Measurements from ENCODE around the gene SEC31A.
"Not testable (repeated sequence)": the region's sequence is repeated elsewhere in the genome, so short reads cannot be mapped to it uniquely, and the experiment has no call there.

SEC31A gene

GRCh38 chr4:82886147-82886942, 4.6 kb downstream of the SEC31A start:
- H3K4me2 ChIP-seq = peak overlapping the region in 3 of 11 experiments; percentile 7 to 47 (median 46); a peak in 4 of 22 replicates
- H3K27ac ChIP-seq = no peak overlapping the region
- peaks cover 21 to 57% (median 36%) of the 10 kb centered on the region in 11 experiments for H3K36me3 ChIP-seq
- 0 out of 22 replicates have a peak, but pooled peaks cover 0 to 4% (median 0%) of the 10 kb centered on the region in 11 experiments for H3K9me3 ChIP-seq (replicated peaks in 1 of 11)
- H3K9ac ChIP-seq = peak overlapping the region in 1 of 11 experiments; percentile 24; a peak in 1 of 22 replicates
- H3K4me3 ChIP-seq = no peak overlapping the region
- no peak for TF ChIP-seq Cebpa-rat (IDR thresholded peaks at IDR 0.05)
- H3K4me1 ChIP-seq = peaks cover 11 to 38% (median 15%) of the 10 kb centered on the region in 10 experiments; a peak in 18 of 20 replicates
- H3K27me3 ChIP-seq = no peaks in the 10 kb centered on the region
- H4K20me1 ChIP-seq = peaks cover 11 to 93% (median 79%) of the 10 kb centered on the region in 11 experiments; a peak in 18 of 22 replicates

- Histone ChIP-seq H3K4me2 (peak overlapping the region in 3 of 11 experiments; percentile 7 to 47 (median 46); a peak in 3 of 22 replicates), H3K9me3 (replicated peaks in 1 of 11) (0 out of 22 replicates have a peak, but pooled peaks cover 0 to 4% (median 0%) of the 10 kb centered on the region in 11 experiments), H3K27ac (no peak overlapping the region), H3K36me3 (peaks cover 30 to 66% (median 45%) of the 10 kb centered on the region in 11 experiments), H3K9ac (no peak overlapping the region), H3K27me3 (no peaks in the 10 kb centered on the region), H4K20me1 (peaks cover 11 to 100% (median 89%) of the 10 kb centered on the region in 11 experiments; a peak in 18 of 22 replicates), H3K4me3 (no peak overlapping the region), H3K4me1 (peaks cover 11 to 42% (median 18%) of the 10 kb centered on the region in 10 experiments; a peak in 18 of 20 replicates)
- TF ChIP-seq Cebpa-rat (IDR thresholded peaks at IDR 0.05) = no peak
Observed at GRCh38 chr4:82885410-82885809, 5.5 kb downstream of the SEC31A start.

- no peak overlapping the region for H3K4me3 ChIP-seq
- peak overlapping the region in 2 of 11 experiments; percentile 10 to 16; a peak in 1 of 22 replicates for H3K27ac ChIP-seq
- no peak overlapping the region for H3K9ac ChIP-seq
- H4K20me1 ChIP-seq = peaks cover 0 to 6% (median 0%) of the 10 kb centered on the region in 11 experiments; a peak in 6 of 22 replicates
- H3K9me3 ChIP-seq (replicated peaks in 1 of 11) = peaks cover 0 to 15% (median 0%) of the 10 kb centered on the region in 11 experiments; a peak in 5 of 22 replicates
- no peaks in the 10 kb centered on the region for H3K27me3 ChIP-seq
- H3K36me3 ChIP-seq = peaks cover 91 to 100% (median 99%) of the 10 kb centered on the region in 11 experiments
- TF ChIP-seq Cebpa-rat (IDR thresholded peaks at IDR 0.05) = no peak
- no peak overlapping the region for H3K4me2 ChIP-seq
- peaks cover 6 to 37% (median 25%) of the 10 kb centered on the region in 10 experiments; a peak in 19 of 20 replicates for H3K4me1 ChIP-seq
Observed at GRCh38 chr4:82868572-82868971, 22.4 kb downstream of the SEC31A start.

GRCh38 chr4:82866706-82867385, 24.1 kb downstream of the SEC31A start:
- no peak overlapping the region for H3K4me3 ChIP-seq
- H3K4me1 ChIP-seq = peaks cover 6 to 37% (median 25%) of the 10 kb centered on the region in 10 experiments; a peak in 19 of 20 replicates
- no peaks in the 10 kb centered on the region for H3K27me3 ChIP-seq
- H3K36me3 ChIP-seq = peaks cover 90 to 100% (median 99%) of the 10 kb centered on the region in 11 experiments
- no peak for TF ChIP-seq Cebpa-rat (IDR thresholded peaks at IDR 0.05)
- peak overlapping the region in 4 of 11 experiments; percentile 64 to 82 (median 72); a peak in 5 of 22 replicates for H3K4me2 ChIP-seq
- peak overlapping the region in 1 of 11 experiments; percentile 57; a peak in 3 of 22 replicates for H3K9ac ChIP-seq
- peaks cover 0 to 6% (median 0%) of the 10 kb centered on the region in 11 experiments; a peak in 2 of 22 replicates for H4K20me1 ChIP-seq
- H3K27ac ChIP-seq = peak overlapping the region; percentile 15 to 87 (median 83); a peak in 19 of 22 replicates
- peaks cover 0 to 15% (median 0%) of the 10 kb centered on the region in 11 experiments; a peak in 5 of 22 replicates for H3K9me3 ChIP-seq (replicated peaks in 1 of 11)

- H3K9me3 ChIP-seq (replicated peaks in 1 of 11) = peaks cover 0 to 15% (median 0%) of the 10 kb centered on the region in 11 experiments; a peak in 5 of 22 replicates
- peaks cover 6 to 37% (median 25%) of the 10 kb centered on the region in 10 experiments; a peak in 19 of 20 replicates for H3K4me1 ChIP-seq
- H3K4me2 ChIP-seq = peak overlapping the region; percentile 19 to 82 (median 64); a peak in 19 of 22 replicates
- peak overlapping the region; percentile 68 to 87 (median 83); a peak in 21 of 22 replicates for H3K27ac ChIP-seq
- not testable (repeated sequence) for H4K20me1 ChIP-seq, H3K27me3 ChIP-seq
- peaks cover 90 to 100% (median 99%) of the 10 kb centered on the region in 11 experiments for H3K36me3 ChIP-seq
- peak overlapping the region in 10 of 11 experiments; percentile 48 to 66 (median 58); a peak in 15 of 22 replicates for H3K9ac ChIP-seq
- H3K4me3 ChIP-seq = 0 out of 20 replicates have a peak overlapping the region, but pooled peaks of 1 of the 10 experiments have one; percentile 7
Observed at GRCh38 chr4:82866033-82866432, 24.9 kb downstream of the SEC31A start.

- no peaks in the 10 kb centered on the region for H3K27me3 ChIP-seq
- peaks cover 0 to 9% (median 0%) of the 10 kb centered on the region in 11 experiments; a peak in 2 of 22 replicates for H4K20me1 ChIP-seq
- peaks cover 6 to 37% (median 25%) of the 10 kb centered on the region in 10 experiments; a peak in 19 of 20 replicates for H3K4me1 ChIP-seq
- peaks cover 0 to 15% (median 0%) of the 10 kb centered on the region in 11 experiments; a peak in 5 of 22 replicates for H3K9me3 ChIP-seq (replicated peaks in 1 of 11)
- H3K36me3 ChIP-seq = peaks cover 88 to 100% (median 98%) of the 10 kb centered on the region in 11 experiments
- TF ChIP-seq Cebpa-rat (IDR thresholded peaks at IDR 0.05) = peak in 5 of 11 experiments; percentile 39 to 96 (median 70); a peak in 9 of 22 replicates
- H3K4me2 ChIP-seq = peak overlapping the region in 10 of 11 experiments; percentile 28 to 82 (median 64); a peak in 17 of 22 replicates
- H3K4me3 ChIP-seq = no peak overlapping the region; a peak in 1 of 20 replicates
- H3K9ac ChIP-seq = peak overlapping the region in 8 of 11 experiments; percentile 48 to 66 (median 58); a peak in 7 of 22 replicates
- H3K27ac ChIP-seq = peak overlapping the region; percentile 68 to 87 (median 83); a peak in 20 of 22 replicates
Observed at GRCh38 chr4:82865592-82865991, 25.4 kb downstream of the SEC31A start.

GRCh38 chr4:82864336-82864979, 26.5 kb downstream of the SEC31A start:
- H3K9ac ChIP-seq = peak overlapping the region in 4 of 11 experiments; percentile 3 to 40 (median 18); a peak in 6 of 22 replicates
- peaks cover 88 to 100% (median 98%) of the 10 kb centered on the region in 11 experiments for H3K36me3 ChIP-seq
- TF ChIP-seq Cebpa-rat (IDR thresholded peaks at IDR 0.05) = no peak
- H3K27ac ChIP-seq = peak overlapping the region; percentile 36 to 87 (median 82); a peak in 20 of 22 replicates
- peaks cover 0 to 15% (median 0%) of the 10 kb centered on the region in 11 experiments; a peak in 5 of 22 replicates for H3K9me3 ChIP-seq (replicated peaks in 1 of 11)
- H3K4me1 ChIP-seq = peaks cover 6 to 37% (median 25%) of the 10 kb centered on the region in 10 experiments; a peak in 19 of 20 replicates
- H4K20me1 ChIP-seq = peaks cover 0 to 9% (median 0%) of the 10 kb centered on the region in 11 experiments; a peak in 2 of 22 replicates
- H3K27me3 ChIP-seq = no peaks in the 10 kb centered on the region
- peak overlapping the region in 7 of 11 experiments; percentile 61 to 82 (median 65); a peak in 9 of 22 replicates for H3K4me2 ChIP-seq
- no peak overlapping the region for H3K4me3 ChIP-seq
